ENCODE data around the gene SENP8. TPM values are rescaled to one million over a fixed set of nuclear protein-coding genes. Genes with fewer than 3 reads are reported as not detected.

SENP8 gene
- total and polyA plus RNA-seq, 2 of the 4 experiments (the other 2 are of a cell fraction), result 1.6 to 2.9 TPM

- Histone ChIP-seq H3K27ac (ENCODE audit: insufficient read depth, low read length) (no peak overlapping the region), H3K14ac (replicated peaks; ENCODE audit: low read depth, low read length) (no peak overlapping the region), H3K18ac (ENCODE audit: low read depth, low read length) (no peak overlapping the region), H3K79me1 (ENCODE audit: low read depth in 1 of 2, low read length in 2 of 2) (no peaks in the 10 kb centered on the region; a peak in 1 of 4 replicates), H4K8ac (ENCODE audit: low read depth in 2 of 2, low read length in 2 of 2) (no peak overlapping the region), H4K91ac (ENCODE audit: insufficient read depth, low read depth, low read length) (no peak overlapping the region), H3K4me2 (ENCODE audit: low read depth, low read length) (no peak overlapping the region), H3K4ac (ENCODE audit: low read depth, low read length) (no peak overlapping the region), H2BK120ac (ENCODE audit: low read depth, low read length) (no peak overlapping the region), H2BK15ac (ENCODE audit: low read depth, low read length) (no peak overlapping the region), H2BK5ac (ENCODE audit: low read depth, low read length, poor library complexity, severe bottlenecking) (no peak overlapping the region), H2AK5ac (ENCODE audit: low read depth, low read length) (no peak overlapping the region), H3K9ac (ENCODE audit: low read depth, low read length) (no peak overlapping the region), H3K9me1 (ENCODE audit: insufficient read depth, low read length) (no peaks in the 10 kb centered on the region), H2AK9ac (replicated peaks; ENCODE audit: low read depth, low read length, poor library complexity) (no peak overlapping the region), H3K36me3 (ENCODE audit: control insufficient read depth, insufficient read depth, low read length) (no peaks in the 10 kb centered on the region), H2AFZ (replicated peaks; ENCODE audit: low read length, poor library complexity) (no peak overlapping the region), H3K4me1 (ENCODE audit: control insufficient read depth, insufficient read depth, low read length) (peaks cover 2% of the 10 kb centered on the region; the same call in 1 of the 2 replicates), H4K5ac (ENCODE audit: low read depth, low read length) (no peak overlapping the region), H3K9me3 (ENCODE audit: control insufficient read depth, insufficient read depth, low read length) (no peaks in the 10 kb centered on the region), H3K27me3 (ENCODE audit: control insufficient read depth, insufficient read depth, low read length) (no peaks in the 10 kb centered on the region), H3K4me3 (ENCODE audit: insufficient read depth, low read depth, low read length) (no peak overlapping the region), H2BK20ac (ENCODE audit: low read depth, low read length) (no peak overlapping the region), H3K56ac (ENCODE audit: extremely low read depth, insufficient read depth, low read length) (no peak overlapping the region), H3K23ac (ENCODE audit: low read depth, low read length) (no peak overlapping the region), H4K20me1 (ENCODE audit: insufficient read depth, low read length) (no peaks in the 10 kb centered on the region)
- DNase-seq (no peak), ATAC-seq (ENCODE audit: low read depth) (no peak)
- no CpG with 5 or more reads among the region's 3 CpGs for WGBS, 2 experiments (ENCODE audit: extremely low coverage in 2 of 2, insufficient read length in 1 of 2)
- in situ Hi-C loops (cut with MboI; ENCODE audit: low sequenced_read_pairs), result no loop called here
- dilution Hi-C loops (cut with HindIII; ENCODE audit: low sequenced_read_pairs, unreplicated experiment), result no loop called here
- ChIA-PET CTCF (no interaction called here), POLR2A (ENCODE audit: unreplicated experiment) (no interaction called here)
- no TSS peak for BruUV-seq (replicated peaks)
- intact Hi-C loops (cut with micrococcal nuclease), result no loop called here
- TF ChIP-seq CEBPB (IDR thresholded peaks at IDR 0.05; ENCODE audit: low read depth, low read length) (no peak), RCOR1 (IDR thresholded peaks at IDR 0.05; ENCODE audit: insufficient replicate concordance, low read length) (no peak), CHD1 (IDR thresholded peaks at IDR 0.05; ENCODE audit: low read depth, low read length) (no peak), MAFK (IDR thresholded peaks at IDR 0.05; ENCODE audit: low read depth, low read length) (no peak), NFE2L2 (IDR thresholded peaks at IDR 0.05; ENCODE audit: low read depth, low read length) (no peak), BHLHE40 (IDR thresholded peaks at IDR 0.05; ENCODE audit: low read depth, low read length) (no peak), SMC3 (IDR thresholded peaks at IDR 0.05; ENCODE audit: low read depth, low read length) (no peak), ELK1 (IDR thresholded peaks at IDR 0.05; ENCODE audit: borderline replicate concordance, low read depth, low read length) (no peak), MAZ (IDR thresholded peaks at IDR 0.05; ENCODE audit: borderline replicate concordance, low read depth, low read length) (no peak), CTCF (conservative IDR thresholded peaks at IDR 0.05; ENCODE audit: low read depth, low read length) (no peak), FOS (IDR thresholded peaks at IDR 0.05; ENCODE audit: low read depth, low read length) (no peak), USF2 (IDR thresholded peaks at IDR 0.05; ENCODE audit: low read depth, low read length) (no peak), RFX5 (IDR thresholded peaks at IDR 0.05; ENCODE audit: low read depth, low read length) (no peak), RAD21 (IDR thresholded peaks at IDR 0.05; ENCODE audit: low read length) (no peak), MXI1 (IDR thresholded peaks at IDR 0.05; ENCODE audit: borderline replicate concordance, low read depth, low read length) (no peak), POLR2A (IDR thresholded peaks at IDR 0.05; ENCODE audit: low read depth, low read length) (no peak)
Observed at GRCh38 chr15:72131922-72132321, 13.7 kb downstream of the SENP8 start.

Measured in IMR-90 (cell line).